Smooth muscle cell (in vitro differentiated cells): ENCODE results near the gene RHAG. TPM values are rescaled to one million over a fixed set of nuclear protein-coding genes. Genes with fewer than 3 reads are reported as not detected.

ENCODE experiments used
- polyA plus RNA-seq: library from polyadenylated mRNA; unstranded; fragments of >200 nt; fragmentation: Nextera tagmentation; extraction: Ambion mirVana; gene quantifications from 2 replicates; pipeline ENCODE4 v1.2.1, GENCODE V29; 2016
- total RNA-seq: library from RNA; depleted of rRNA; stranded (reverse); fragments of >200 nt; gene quantifications from 2 replicates; pipeline ENCODE4 v1.2.3, GENCODE V29; 2014

Gene RHAG
- total and polyA plus RNA-seq, 2 experiments from 2014 or later, result not detected

Other genes with a start within 250 kb of the RHAG start
- gene MMUT, start 173.6 kb downstream of the RHAG start, total RNA-seq, result 17.0 and 18.8 TPM in 2 replicates
- 18.5 and 21.0 TPM in 2 replicates for gene MMUT, start 173.6 kb downstream of the RHAG start, polyA plus RNA-seq
- 11.7 and 15.1 TPM in 2 replicates for gene CENPQ, start 173.5 kb downstream of the RHAG start, total RNA-seq
- gene CENPQ, start 173.5 kb downstream of the RHAG start, polyA plus RNA-seq, result 7.7 and 9.2 TPM in 2 replicates
- gene GLYATL3, start 136.9 kb downstream of the RHAG start, total RNA-seq, result not detected in 2 replicates
- gene GLYATL3, start 136.9 kb downstream of the RHAG start, polyA plus RNA-seq, result not detected in 2 replicates
- gene C6orf141, start 86.2 kb downstream of the RHAG start, total RNA-seq, result 4.1 and 7.2 TPM in 2 replicates
- 1.5 and 7.9 TPM in 2 replicates for gene C6orf141, start 86.2 kb downstream of the RHAG start, polyA plus RNA-seq
- not detected in 2 replicates for gene CRISP2, start 76.7 kb upstream of the RHAG start, total RNA-seq
- not detected in 2 replicates for gene CRISP2, start 76.7 kb upstream of the RHAG start, polyA plus RNA-seq
- 1.7 and 4.3 TPM in 2 replicates for gene CRISP3, start 107.5 kb upstream of the RHAG start, total RNA-seq
- 1.1 TPM in 1 of 2 replicates, not detected in the other for gene CRISP3, start 107.5 kb upstream of the RHAG start, polyA plus RNA-seq
- gene PGK2, start 150.4 kb upstream of the RHAG start, total RNA-seq, result 0.09 TPM in 1 of 2 replicates, not detected in the other
- gene PGK2, start 150.4 kb upstream of the RHAG start, polyA plus RNA-seq, result not detected in 2 replicates
- gene CRISP1, start 229.7 kb upstream of the RHAG start, total RNA-seq, result not detected in 2 replicates
- gene CRISP1, start 229.7 kb upstream of the RHAG start, polyA plus RNA-seq, result not detected in 2 replicates